GM12878 (cell line): ENCODE results near the gene CLDN9. TPM values are rescaled to one million over a fixed set of nuclear protein-coding genes. Genes with fewer than 3 reads are reported as not detected.

ENCODE experiments used
- ASH2L ChIP-seq: fragments of 300-600, 200-600 bp; sonication (generic); IDR thresholded peaks from 2 replicates; pipeline ENCODE4 v1.6.1; 2017; ENCODE audit warnings: low read depth, mild to moderate bottlenecking, borderline replicate concordance
- ATF7 ChIP-seq: fragments of 450-650 bp; IDR thresholded peaks from 2 replicates; pipeline ENCODE4 v1.6.1; 2016; ENCODE audit warnings: low read depth, mild to moderate bottlenecking
- CREB1 ChIP-seq: IDR thresholded peaks from 2 replicates; pipeline ENCODE4 v1.6.1; 2012; ENCODE audit warnings: low read depth, mild to moderate bottlenecking, inconsistent platforms
- E2F8 ChIP-seq: fragments of 450-650 bp; IDR thresholded peaks from 2 replicates; pipeline ENCODE4 v1.6.1; 2018; ENCODE audit warnings: mild to moderate bottlenecking, low read depth, moderate library complexity; ENCODE audit not compliant: partially characterized antibody
- HDAC6 ChIP-seq: fragments of 200-600 bp; sonication (generic); IDR thresholded peaks from one replicate; pipeline ENCODE4 v1.8.0; 2017; ENCODE audit warnings: antibody characterized with exemption; ENCODE audit not compliant: unreplicated experiment
- JUNB ChIP-seq: IDR thresholded peaks from 2 replicates; pipeline ENCODE4 v1.6.1; 2016; ENCODE audit warnings: antibody characterized with exemption, mild to moderate bottlenecking
- MYC ChIP-seq: IDR thresholded peaks from 2 replicates; pipeline ENCODE4 v1.6.1; 2011; ENCODE audit warnings: mild to moderate bottlenecking, low read length, moderate library complexity, inconsistent platforms; ENCODE audit not compliant: insufficient read depth, insufficient replicate concordance, insufficient read length, severe bottlenecking
- NBN ChIP-seq: fragments of 450-650 bp; IDR thresholded peaks from 2 replicates; pipeline ENCODE4 v1.6.1; 2016
- RBBP5 ChIP-seq: fragments of 200-600 bp; sonication (generic); conservative IDR thresholded peaks from 2 replicates; pipeline ENCODE4 v1.6.1; 2016
- REST ChIP-seq: IDR thresholded peaks from 2 replicates; pipeline ENCODE4 v1.6.1; 2012; ENCODE audit warnings: mild to moderate bottlenecking, low read depth, low read length
- ZNF622 ChIP-seq: fragments of 450-650 bp; IDR thresholded peaks from 2 replicates; pipeline ENCODE4 v1.6.1; 2017; ENCODE audit warnings: mild to moderate bottlenecking, inconsistent platforms
- polyA plus RNA-seq, 11 experiments: library from polyadenylated mRNA; depleted of rRNA in 4 of 11; unstranded in 6 of 11; stranded (reverse) in 5 of 11; fragments of >200 nt; fragmentation: Nextera tagmentation in 4 of 11; fragmentation: Illumina TruSeq in 1 of 11; extraction: Ambion mirVana in 4 of 11; extraction: Trizol in 1 of 11; gene quantifications; 1 replicate in 1 of 11; 2 replicates in 10 of 11; pipeline versions ENCODE4 v1.2.1 to v1.2.3, GENCODE V29; 2011 to 2016; ENCODE audit warnings: inconsistent platforms in 2 of 11, missing spikeins in 2 of 11, low read depth in 1 of 11
- total RNA-seq, 4 experiments: library from RNA; depleted of rRNA in 3 of 4; stranded (reverse); fragments of >200 nt in 3 of 4; fragmentation: Illumina TruSeq in 1 of 4; extraction: Trizol in 1 of 4; gene quantifications; 2 replicates each; pipeline versions ENCODE4 v1.2.1 to v1.2.3, GENCODE V29; 2013 to 2021

Gene CLDN9
- total and polyA plus RNA-seq, 10 of the 15 experiments (the other 5 are each of a cell fraction or from before 2014, with no cell fraction given) = not detected

GRCh38 chr16:2969545-2970521 is 42.9 kb upstream of the CLDN9 start (continued):
- TF ChIP-seq E2F8 (no peak), ASH2L (no peak), NBN (no peak), JUNB (no peak), ZNF622 (no peak), CREB1 (0 out of 2 replicates have a peak, but pooled peaks have one; percentile 18), ATF7 (no peak), MYC (no peak), REST (no peak), RBBP5 (no peak), HDAC6 (no peak)
- TF ChIP-seq, all 136 proteins: peak for 23
